Smooth muscle cell of the brain vasculature (primary cell): ENCODE measurements around the gene TM7SF3.

ENCODE experiments used
- DNase-seq: peaks from one replicate; pipeline ENCODE4 v3.0.0-alpha.2; 2012; ENCODE audit warnings: low read depth, low spot score

The TM7SF3 gene

DNA sequence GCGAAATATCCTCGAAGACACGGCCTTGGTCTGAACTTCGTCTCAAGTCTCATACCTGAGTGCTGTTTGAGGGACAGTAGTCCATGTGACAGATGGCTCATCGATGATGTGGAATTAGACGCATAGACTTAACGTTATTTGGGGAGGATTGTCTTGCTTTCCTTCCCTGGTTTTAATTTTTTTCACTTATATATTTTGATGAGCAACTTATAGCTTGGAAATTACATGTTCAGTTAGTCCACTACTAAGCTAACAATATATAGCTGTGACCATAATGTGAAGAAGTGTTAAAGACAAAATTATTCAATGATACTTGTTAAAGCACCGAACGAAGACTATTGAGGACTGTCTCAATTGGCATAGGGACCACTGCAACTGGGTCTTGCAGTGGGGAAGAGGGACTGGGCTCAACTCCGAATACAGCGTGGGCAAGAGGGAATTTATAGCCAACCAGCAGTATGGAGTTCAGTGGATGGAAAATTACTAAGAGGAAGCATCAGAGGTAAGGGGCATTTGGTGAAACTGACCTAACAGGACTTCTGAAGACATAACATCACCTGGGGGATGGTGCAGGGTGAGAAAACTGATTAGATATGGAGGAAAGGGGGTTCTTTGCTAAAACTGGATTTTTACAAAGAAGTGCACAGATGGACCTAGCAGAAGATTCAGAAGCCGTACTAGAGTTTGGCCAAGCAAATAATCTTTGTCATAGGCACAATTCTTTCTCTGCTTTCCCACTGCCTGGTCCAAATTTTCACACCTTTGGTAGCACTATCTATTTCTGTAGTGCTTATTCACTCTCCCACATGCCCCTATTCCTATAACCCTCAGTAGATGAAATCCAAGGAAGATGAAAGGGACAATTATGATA lies 910 bp upstream of the TM7SF3 start:
- DNase-seq, result no peak

DNA sequence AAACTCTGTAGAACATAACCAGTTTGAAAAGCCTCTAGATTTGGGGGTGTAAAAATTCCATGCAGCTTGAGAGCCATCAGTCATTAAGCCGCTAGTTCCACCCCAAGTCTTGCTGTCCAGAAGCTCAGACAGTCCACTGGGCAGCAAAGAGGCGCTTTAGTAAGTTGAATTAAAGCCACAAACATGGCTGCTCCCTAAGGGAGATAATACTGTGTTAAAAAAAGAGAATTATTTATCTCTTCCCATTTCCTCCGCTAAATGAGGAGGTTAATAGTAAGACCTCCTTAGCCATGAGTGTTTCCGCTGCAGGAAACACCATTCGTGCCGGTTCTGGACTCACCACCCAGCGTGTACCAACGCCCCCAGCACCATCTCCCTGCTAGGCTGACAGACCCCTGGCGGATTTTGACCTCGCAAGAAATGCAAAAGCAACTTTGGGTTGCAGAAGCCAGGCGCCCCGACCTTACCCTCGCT lies 536 bp downstream of the TM7SF3 start:
- DNase-seq, result no peak

DNA sequence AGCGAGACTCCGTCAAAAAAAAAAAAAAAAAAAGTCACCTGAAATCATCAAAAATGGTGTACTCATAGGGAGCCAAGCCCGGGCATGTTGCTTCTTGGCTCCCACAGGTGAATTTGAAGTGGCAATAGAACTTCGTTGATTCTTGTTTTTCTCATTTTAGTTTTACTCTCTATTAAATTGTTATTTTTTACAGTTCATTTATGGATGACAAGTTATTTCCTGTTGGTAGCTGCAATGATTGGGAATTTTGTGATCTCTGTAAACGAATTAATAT lies 1.3 kb downstream of the TM7SF3 start:
- no peak for DNase-seq

DNA sequence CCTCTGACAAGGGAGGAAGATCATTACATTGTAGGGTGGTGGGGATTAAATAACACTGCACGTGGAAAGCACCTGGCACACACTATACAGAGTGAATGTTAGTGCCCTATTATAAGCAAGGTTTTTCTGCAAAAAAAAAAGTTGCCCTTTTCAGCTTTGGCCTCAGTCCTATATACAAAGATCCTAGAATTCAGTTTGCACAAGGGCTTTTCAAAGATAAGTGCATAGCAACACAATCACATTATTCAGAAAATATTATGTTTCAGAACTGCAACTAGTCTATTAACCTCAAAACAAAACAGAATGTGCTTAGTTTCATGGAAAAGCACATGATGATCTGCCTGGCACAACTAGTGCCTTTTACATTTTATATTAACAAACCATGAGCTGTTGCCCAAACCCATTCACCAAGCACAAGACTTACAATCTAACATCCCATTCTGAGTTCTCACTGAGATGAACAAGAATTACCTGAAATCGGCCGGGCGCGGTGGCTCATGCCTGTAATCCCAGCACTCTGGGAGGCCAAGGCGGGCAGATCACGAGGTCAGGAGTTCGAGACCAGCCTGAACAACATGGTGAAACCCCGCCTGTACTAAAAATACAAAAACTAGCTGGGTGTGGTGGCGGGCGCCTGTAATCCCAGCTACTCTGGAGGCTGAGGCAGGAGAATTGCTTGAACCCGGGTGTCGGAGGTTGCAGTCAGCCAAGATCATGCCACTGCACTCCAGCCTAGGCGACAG lies 1.8 kb downstream of the TM7SF3 start:
- no peak for DNase-seq

DNA sequence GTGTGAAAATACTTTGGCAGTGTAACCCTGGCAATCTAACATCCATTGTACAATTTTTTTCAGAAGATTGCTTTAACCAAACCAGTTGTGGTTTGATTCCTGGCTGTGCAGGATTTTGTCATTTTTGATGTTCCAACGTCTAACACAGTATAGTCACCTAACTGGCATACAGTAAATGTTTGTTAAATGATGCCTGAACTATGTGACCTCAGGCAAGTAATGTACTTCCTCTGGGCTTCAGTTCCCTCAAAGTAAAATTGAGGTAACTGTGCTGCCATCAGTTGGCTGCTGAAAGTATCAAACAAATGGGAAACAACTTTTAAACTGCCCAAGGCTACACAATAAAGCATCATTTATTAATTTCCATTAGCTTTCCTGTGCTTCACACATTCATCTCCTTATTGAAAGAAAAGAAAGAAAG lies 4.3 kb downstream of the TM7SF3 start:
- no peak for DNase-seq

DNA sequence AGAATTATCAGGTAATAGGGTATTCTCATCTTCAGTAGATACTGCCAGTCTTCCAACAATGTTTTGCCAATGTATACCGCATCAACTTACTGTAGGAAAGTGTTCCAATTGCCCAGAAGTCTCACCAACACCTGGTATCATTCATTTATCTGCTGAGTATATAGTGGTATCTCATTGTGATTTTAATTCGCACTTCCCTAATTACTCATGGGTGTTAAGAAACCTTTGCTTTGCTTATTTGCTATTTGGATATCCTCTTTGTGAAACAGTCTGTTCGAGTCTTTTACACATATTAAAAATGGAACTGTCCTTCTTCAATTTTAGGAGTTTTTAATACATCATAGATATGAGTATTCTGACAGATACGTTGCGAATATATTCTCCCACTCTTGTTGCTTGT lies 6.1 kb downstream of the TM7SF3 start:
- no peak for DNase-seq

DNA sequence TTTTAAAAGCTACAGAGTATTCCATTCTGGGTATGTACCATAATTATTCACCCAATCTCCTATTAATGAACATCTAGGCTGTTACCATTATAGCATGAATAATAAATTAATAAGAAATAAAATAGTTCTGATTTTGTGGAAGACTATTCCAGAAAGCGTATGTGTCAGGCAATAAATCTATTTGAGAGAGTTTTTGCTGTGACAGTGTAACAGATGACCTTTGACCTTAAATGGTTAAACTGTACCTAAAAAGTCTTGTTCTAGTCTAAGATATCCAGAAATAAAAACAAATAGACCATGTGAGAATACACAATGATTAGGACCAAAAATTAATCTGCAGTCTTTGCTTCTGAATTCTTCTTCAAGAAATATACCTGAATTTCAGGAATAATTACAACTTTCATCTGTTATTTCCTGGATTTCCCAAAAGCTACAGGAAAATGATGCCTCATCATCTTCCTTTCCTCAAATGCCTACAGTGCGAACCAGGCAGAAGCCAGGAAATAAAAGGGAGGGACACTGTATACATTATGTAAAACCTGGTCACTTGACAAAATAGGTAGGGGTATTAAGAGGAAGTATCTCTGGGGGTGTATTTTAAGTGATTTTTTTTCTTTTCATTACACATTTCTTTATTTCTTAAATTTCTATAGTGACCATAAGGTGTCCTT lies 7.3 kb downstream of the TM7SF3 start:
- no peak for DNase-seq

DNA sequence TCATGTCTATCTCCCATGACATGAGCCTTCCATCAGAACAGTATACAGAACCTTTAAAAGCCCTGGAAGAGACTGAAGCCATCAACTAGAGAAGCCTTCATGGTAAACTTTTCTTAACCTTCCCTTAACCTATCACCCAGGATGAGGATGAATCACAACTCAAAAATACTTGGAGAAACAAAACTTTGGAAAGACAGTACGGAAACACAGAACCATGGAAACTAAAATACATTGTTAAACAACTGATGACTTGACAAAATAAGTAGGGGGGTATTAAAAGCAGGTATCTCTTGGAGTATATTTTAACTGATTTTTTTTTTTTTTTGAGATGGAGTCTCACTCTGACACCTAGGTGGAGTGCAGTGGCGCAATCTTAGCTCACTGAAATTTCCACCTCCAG lies 8.7 kb downstream of the TM7SF3 start:
- DNase-seq, result no peak

DNA sequence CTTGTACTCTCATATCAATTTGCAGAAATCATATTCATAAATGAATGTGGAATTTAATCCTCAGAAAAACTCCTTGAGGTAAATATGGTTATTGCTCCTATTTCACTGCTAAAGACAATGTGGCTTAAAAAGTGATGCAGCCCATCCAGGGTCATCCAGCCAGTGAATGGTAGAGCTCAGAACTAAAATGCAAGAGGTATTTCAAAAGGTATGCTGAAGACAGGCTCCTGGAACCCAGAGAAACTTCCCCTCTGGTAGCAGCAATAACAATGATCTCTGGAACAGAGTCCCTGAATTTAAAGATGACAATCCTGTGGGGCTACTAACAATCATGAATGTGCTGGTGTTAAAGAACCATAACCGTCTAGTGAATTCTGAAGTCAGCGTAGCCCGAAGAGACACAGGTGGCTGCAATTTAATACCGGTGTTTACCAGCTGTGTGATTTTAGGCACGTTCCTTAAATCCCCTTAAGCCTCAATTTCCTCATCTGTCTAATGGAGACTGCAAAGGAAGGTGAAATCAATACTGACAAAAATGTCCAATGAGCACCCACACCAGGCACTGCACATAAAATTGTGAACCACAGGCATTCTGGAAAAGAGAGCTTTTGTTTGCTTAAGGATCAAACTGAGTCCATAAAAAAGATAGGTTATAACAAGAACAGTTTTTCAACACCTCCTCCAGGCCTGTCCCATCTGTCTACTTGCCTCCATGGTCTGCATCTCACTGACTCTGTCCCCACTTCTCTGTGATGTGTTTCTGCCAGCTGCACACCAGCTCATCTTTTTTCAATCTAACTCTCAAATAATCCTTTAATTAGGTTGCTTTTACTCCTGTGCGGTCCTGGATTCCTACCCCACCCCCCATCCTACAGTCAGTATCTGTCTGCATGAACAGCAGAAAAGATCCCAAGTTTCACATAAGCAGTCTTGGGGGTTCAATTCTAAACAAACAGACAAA lies 10.5 kb downstream of the TM7SF3 start:
- no peak for DNase-seq

DNA sequence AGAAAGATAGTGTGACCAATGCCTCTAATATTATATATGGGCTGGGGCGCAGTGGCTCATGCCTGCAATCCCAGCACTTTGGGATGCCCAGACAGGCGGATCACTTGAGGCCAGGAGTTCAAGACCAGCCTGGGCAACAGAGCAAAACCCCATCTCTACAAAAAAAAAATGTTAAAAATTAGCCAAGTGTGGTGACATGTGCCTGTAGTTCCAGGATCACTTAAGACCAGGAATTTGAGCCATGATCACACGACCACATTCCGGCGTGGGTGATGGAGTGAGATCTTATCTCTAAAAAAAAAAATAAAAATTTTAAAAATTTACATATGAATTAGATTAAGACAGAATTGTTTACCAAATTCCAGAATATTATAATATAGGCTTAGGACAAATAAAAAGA lies 12.0 kb downstream of the TM7SF3 start:
- no peak for DNase-seq

DNA sequence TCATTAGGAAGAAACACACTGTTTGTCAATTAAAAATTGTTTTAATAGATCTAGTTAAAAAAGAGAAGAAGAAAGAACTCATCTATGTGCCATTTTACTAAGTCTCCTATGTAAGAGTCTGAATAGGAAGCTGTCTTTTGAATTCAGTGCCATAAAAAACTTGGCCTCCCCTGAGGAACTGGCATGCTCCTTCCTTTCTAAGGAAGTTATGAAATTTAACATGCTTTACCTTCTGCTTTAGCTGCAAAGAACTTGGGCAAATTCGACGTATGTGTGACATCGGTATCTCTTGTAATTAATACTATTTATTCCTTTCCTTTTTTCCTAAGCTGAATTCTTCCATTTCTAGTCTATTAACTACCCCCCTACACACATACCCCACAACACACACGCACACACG lies 12.5 kb downstream of the TM7SF3 start:
- DNase-seq, result no peak

DNA sequence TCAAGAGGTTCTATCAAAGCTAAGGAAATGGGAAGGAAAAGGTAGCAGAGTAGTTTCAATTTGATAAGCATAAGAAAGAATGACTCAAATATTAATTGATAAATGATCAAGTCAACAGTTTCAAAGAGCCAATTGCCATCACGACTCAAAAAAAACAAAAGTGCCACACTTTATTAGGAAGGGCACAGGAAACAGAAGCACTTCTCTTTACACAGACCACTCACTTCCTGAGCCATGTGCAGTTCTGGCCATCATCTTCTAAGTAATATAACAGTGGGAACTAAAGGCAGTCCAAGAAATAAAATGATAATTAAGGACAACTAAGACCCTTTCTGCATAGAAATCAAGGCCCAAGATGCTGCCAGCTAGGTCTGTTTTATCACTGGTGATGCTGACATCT lies 13.2 kb downstream of the TM7SF3 start:
- DNase-seq, result no peak

DNA sequence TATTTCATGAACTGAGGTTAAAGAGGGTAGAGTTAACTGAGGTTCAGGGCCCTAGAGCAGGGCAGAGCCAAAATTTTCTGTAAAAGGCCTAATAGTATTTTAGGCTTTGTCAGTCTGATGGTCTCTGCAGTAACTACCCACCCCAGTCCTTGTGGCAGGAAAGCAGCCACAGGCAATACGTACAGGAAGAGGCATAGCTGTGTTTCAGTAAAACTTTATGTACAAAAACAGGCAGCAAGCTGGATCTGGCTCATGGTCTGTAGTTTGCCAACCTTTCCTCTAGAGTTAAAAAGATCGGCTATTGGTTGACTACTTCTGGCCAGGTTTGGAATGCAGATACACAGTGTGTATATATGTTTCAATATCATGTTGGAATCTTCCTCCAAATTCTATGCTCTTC lies 17.2 kb downstream of the TM7SF3 start:
- DNase-seq, result no peak

DNA sequence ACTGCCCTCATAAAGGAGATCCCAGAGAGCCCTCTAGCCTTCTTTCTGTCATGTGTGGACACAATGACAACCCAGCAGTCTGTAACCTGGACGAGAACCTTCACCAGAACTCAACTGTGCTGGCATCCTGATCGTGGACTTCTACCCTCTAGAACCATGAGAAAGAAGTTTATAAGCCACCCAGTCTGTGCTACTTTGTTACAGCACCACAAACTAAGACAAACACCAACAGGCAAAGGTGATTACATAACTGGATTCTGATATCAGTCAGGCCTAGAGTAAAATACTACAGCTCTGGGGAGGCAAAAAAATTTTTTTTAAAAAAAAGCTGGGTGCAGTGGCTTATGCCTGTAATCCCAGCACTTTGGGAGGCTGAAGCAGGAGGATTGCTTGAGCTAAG lies 18.5 kb downstream of the TM7SF3 start:
- no peak for DNase-seq

DNA sequence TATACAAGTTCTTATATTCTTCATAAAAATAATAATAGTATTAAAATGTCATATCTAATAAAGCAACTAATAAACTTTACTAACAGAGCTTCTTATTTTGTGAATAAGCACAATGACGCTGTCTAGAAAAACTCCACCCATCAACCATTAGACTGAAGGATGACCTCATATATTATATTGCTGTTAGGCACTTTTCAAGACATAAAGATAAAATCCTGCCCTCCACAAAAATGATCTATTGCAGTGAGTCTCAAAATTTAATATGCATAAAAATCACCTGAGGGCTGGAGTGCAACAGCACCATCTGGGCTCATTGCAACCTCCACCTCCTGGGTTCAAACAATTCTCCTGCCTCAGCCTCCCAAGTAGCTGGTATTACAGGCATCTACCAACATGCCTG lies 20.1 kb downstream of the TM7SF3 start:
- DNase-seq, result no peak

DNA sequence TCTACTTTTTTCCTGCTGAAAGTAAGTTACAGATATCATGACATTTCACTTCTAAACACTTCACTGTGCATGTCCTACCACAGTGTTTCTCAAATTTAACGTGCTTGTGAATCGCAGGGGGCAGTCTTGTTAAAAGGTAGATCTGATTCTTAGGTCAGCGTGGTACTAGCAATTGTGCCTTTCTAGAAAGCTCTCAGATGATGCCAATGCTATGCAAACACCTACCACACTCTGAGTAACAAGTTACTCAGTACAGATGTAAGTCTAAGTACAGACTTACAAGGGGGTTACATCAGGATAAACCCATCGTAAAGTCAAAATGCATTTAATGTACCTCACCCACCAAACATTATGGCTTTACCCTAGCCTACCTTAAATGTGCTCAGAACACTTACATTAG lies 22.4 kb downstream of the TM7SF3 start:
- DNase-seq, result no peak

DNA sequence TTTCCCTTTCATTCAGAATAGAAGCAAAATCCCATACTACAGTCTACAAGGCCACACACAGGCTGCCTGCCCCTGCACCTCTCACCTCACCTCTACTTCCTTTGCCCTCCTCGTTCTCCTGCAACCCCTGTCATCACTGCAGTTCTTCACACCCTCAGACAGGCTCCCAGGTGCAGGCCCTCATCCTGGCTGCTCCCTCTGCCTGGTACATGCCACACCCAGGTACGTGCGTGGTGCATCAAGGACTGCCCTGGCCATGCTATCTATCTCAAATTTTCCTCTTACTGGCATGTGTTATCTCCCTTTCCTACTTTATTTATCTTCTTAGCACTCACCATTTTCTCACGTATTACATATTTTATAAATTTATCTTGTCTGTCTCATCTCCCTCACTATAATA lies 24.3 kb downstream of the TM7SF3 start:
- no peak for DNase-seq

DNA sequence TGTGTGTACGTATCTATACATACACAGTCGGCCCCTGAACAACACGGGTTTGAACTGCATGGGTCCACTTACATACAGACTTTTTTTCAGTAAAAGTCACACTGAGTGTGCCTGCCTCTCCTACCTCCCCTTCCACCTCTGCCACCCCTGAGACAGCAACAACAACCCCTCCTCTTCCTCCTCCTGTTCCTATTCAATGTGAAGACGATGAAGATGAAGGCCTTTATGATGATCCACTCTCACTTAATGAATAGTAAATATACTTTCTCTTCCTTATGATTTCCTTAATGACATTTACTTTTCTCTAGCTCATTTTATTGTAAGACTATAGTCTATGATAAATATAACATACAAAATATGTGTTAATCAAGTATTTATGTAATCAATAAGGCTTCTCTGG lies 25.5 kb downstream of the TM7SF3 start:
- no peak for DNase-seq

DNA sequence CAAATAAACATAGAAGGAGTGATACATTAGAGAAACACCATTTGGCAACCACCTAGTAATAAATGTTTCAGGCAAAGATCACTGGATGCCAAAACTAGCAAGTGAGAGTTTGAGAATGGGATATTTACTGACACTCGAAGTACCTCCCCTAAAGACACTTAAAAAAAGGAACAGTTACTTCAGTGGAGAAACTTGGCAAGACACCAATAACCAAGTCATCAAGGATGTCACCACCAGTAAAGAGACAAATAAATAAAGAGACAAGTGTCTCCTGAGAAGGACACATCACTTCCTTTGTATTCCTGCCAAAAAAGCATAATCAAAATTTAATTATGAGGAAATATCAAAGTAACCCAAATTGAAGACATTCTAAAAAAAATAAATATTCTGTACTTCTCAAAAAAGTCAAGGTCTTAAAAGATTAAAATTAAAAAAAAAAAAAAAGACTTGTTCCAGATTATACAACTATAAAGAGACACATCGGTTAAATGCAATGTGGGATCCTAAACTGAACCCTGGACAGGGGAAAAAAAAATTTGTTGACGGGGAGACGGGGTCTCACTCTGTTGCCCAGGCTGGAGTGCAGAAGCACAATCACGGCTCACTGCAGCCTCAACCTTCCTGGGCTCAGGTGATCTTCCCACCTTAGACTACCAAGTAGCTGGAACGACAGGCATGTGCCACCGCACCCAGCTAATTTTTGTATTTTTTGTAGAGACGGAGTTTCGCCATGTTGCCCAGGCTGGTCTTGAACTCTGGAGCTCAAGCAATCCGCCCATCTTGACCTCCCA lies 26.4 kb downstream of the TM7SF3 start:
- no peak for DNase-seq

DNA sequence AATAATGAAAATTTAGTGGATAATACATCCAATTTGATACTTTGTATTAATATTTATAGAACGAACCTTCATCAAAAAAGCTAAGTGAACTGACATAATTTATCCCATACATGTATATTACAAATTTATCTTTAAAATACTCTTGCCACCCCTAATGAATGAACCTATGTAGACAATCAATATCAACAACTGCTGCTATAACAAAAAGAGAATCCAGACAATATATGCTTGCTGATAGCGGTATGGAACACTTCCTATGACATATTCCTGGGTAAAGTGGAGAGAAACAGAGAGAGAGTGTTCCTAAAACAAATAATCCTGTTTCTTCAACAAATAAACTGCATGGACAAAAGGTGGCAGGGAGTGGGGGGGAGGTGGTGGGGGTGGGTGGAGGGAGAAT lies 31.3 kb downstream of the TM7SF3 start:
- no peak for DNase-seq

DNA sequence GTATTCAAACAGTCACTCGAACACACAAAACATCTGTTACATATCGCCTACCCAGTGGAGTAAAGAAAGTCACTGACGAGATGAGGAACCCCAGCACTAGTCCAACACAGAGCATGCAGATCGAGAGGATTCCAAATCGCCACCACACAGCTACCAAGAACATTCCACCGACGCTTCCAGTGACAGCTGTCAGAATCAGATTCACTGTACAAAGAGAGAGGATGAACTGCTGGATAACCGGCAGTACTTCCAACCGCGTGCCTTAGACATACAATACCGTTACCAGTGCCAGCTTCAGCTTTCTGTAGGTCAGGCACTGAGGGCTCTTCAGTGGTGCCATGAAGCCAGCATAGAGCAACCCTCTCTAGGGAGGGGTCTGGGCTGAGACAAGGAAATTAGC lies 34.5 kb downstream of the TM7SF3 start:
- DNase-seq, result no peak
